Measurements from ENCODE around the gene FYB2.
A peak's percentile ranks its signal among the peaks of the same experiment; 100 is the strongest.

Gene FYB2

DNA sequence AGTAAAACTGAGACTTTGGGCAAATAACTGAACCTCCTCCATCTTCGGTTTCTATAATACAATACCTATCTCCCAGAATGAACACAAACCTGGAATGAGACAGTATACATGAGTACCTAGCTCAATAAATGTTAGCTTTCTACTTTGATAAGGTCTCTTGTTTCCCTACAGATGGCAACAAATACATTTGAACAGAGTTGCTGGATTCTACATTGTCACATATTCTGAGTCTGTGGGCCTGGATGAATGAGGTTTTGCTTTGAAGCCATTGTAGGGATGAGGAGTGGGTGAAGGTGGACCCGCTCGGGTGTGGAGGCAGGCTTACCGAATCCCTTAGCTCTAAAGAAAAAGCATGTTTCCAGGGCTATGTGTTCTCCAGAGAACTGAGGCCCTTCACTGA is 13.9 kb upstream of the FYB2 start:
- DNase-seq, result no peak

DNA sequence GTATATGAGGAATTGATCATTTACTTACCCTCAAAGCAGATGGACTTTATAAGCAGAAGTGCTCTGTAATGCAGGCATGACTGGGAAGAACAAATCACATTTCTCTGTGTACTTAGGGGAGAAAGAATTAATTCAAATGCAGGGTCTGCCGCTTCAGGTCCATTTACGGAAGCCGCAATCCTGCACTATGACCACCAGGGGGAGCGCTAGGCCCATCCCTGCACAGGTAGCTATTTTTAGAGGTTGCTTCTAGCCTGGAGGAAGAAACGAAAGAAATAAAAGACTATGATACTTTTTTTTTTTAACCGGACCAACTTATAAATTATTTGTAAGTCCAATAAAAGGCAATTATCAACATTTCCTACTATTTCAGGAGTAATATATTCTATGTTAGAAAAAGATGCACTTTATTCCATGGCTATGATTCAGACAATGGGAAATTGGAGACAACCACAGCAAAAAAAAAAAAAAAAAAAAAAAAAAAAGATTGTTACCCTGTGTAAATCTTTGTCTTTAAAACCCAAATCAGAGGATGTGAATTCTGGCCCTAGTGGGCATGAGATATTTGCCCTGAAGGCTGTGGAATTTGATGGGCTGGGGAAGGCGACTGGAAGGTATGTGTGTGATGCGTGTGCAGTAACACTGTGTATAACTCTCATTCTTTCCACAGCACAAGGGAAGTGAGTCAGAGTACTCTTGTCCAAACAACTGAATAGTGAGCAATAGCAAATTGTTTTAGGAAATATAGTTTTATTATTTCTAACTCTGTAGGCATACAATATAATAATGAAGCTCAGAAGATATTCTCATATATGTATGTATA is 12.9 kb upstream of the FYB2 start:
- DNase-seq, result peak; percentile 48

DNA sequence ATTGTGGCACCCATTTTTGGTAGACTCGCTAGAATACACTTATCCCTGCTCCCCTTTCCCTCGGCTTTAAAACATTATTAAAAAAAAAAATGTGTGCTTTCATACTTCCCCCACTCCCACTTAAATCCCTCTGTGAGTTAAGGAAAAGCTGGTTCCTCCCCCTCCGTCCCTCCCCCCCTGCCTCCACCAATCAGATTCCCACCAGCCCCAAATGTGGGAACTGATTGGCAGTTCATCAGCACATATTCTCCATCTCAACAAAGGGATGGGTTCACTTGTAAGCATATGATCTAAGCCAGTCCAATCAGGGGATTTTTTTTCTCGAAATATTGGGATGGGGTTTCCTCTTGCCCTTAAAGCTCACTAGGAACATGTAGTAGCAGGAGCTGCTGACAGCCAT is 10.8 kb upstream of the FYB2 start:
- no peak for DNase-seq

DNA sequence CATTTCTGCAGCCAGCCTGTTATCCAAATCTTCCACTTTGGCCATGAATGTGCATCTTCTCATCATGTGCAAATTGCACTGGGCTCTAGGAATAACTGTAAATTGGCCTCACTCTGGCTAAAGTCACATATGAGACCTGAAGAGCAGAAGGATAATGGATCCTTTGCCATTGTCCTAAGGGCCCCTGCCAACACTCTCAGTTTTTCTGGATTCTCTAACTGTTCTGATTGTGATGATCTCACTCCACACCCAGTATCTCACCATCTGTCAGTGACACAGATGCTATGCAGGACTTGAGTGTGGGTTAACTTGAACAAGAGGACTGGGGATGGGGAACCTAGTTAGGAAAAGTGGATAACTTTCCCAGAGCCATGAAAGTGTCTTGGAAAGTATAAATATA is 8.5 kb upstream of the FYB2 start:
- no peak for DNase-seq

DNA sequence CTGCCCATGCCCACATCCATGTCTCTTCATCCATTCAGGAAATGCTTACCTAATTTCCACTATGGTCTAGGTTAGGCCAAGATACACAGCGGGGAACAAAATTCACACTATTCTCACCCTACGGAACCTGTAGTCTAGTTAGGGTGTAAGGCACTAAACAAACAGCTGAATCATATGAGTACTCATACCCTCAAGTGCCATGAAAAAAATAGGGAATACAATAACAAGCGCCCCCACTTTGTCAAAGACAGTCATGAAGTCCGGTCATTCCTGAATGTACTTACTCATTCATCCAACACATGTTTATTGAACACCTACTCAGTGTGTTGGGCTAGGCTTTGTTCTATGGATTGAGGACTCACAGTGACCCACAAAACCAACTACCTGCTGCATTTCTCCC is 6.2 kb upstream of the FYB2 start:
- no peak for DNase-seq

DNA sequence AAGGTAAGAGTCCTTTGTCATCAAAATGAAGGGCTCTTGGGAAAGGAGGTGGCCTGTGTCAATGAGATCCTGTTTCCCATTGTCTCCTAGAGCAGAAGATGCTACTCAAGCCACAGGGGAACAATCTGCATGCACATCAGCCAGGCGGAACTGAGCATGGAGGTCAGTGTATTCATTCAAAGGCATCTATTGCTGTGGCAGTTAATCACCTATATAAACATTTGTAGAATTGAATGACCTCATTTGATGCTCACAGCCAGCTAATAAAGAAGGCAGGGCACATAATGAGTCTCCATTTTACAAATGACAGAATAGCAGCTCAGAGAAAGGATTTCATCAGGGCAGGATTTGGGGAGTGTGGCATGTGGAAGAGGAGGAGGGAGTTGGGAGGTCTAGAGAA is 5.7 kb upstream of the FYB2 start:
- DNase-seq, result no peak

DNA sequence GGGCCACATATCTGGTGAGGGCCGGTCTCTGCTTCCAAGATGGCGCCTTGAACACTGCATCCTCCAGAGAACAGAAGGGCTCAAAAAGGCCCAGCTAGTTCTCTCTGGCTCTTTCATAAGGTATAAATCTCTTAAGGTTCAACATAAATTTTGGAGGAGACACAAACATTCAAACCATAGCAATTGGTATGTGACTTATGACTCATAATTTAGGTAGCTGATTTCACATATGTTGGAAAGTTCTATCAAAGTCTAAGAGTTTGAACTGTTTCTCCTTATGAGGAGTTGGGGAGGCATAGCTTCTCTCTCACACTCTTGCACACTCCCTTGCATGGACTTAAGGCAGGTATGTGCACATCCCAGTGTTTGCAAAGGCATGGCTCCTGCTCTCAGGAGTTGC is 5.1 kb upstream of the FYB2 start:
- no peak for DNase-seq

DNA sequence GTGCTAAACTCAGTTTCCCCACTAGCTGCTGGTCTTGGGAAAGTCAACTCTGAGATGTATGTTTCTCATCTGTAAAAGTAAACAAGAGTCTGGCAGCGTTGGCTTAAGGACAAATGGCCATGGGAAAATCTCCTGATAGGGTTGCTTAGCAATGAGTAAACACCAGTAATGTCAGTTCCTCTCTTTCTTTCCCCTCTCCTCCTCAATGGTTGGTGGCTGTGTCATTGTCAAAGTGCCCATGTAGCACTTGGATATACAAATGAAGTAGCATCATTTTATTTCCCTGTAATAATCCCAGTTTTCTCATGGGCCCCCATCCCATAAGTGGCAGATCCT is 2.2 kb upstream of the FYB2 start:
- no peak for DNase-seq

DNA sequence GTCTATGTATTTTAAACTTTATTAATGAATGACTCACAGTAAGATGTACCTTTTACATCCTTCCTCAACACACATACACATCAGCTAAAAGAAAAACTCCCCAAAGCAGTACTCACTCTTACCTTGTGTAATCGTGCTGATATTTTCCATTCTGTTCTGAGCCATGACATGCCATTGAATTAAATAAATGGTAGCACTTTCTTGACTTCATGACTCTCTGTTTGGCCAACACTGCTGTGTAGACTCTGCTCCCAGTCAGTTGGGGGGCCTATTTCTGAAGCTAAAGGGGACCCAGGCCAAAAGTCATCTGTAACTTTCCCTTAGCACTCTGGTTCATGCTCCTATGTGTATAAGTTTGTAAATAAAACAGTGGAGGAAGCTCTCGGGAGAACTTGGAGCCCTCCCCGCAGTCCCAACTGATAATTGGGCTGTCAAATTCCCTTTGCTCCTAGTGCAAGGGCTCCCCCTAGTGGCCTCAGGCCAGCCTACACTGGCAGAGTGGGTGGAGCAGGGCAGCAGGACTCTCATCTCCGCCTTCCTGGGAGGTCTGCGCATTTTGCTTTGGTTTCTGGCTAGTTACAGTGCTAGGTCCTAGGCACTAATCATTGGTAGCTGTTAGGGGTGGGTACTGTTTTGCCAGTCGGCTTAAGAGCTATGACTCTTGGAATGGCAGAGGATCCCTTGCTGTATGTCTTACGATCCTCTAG is 1.7 kb upstream of the FYB2 start:
- peak; percentile 47 for DNase-seq

DNA sequence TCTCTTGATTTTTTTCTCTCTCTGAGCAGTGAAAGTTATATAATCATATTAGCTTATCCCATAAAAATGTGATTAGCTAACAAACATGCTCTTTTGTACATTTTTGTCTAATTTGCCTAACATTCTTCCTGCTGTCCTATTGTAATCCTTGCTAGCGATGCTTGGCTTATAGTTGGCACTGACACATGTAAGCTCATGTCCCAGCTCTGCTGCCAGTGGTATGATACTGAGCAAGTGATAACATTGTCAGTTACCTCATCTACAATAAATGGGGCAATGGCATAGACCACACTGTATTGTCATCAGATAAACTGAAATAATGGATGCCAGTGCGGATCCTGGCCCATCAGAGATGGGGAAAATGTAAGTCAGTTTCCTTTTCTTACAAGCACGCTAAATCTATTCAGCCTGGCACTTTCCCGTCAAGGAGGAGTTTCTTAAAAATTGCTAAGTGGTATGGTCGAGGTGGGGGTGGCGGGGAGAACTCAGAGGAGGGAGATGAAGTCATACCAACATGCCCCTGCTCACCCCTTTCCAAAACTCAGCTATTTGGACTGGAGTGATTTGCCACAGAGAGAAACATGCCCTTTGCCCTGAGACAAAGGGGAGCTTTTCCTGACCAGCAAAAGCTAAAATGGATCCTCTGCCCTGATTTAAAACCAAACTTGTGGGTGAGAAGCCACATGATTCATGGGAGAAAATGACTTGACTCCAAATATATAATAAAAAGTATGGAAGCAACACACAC is 1.3 kb downstream of the FYB2 start:
- no peak for DNase-seq

DNA sequence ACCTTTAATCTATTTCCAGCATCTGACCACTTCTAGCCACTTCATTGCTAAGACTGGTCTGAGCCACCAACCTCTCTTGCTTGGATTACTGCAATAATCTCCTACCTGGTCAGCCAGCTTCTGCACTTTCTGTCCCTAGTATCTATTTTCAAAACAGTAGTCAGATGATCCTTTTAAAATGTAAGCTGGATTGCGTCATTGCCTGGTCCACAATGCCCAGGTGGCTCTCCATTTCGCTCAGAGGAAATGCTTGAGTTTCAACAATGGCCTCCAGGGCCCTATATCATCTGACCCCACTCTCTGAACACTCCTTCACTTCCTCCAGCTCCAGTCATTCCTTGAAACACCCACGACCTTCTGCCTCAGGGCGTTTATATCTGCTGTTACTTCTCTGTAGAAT is 2.3 kb downstream of the FYB2 start:
- no peak for DNase-seq

DNA sequence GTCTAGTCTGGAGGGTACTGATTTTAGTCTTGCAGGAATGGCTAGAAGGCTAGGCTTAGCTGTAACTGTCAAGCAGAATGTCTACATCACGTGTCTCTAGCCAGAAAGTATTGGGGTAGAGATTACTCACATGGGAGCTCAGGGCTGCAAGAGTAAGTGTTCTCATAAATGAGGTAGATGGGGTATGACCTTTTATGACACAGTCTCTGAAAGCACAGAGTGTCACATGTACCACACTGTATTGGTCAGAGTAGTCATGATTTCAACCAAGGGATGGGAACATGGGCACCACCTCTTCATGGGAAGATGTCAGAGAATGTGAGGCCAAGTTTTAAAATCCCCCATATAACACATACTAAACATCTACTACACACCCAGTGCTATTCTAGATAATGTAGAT is 2.9 kb downstream of the FYB2 start:
- no peak for DNase-seq

DNA sequence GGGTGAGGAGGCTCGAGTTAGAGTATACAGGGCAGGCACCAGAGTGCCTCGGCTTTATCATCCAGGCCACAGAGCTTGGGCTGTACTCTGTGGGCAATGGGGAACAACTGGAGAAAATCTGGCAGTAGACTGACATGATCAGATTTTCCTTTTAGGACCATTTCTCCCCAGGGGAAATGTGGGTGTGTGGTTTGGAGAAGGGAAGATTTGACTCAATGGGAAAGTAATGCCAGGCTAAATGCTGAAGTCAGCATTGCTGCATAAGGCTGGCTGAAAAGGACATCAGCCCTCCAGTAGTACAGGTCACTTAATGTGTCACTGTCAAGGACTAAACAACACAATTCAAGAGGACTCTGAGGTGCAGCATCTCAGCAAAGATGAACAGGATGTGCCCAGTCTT is 5.0 kb downstream of the FYB2 start:
- DNase-seq, result no peak

DNA sequence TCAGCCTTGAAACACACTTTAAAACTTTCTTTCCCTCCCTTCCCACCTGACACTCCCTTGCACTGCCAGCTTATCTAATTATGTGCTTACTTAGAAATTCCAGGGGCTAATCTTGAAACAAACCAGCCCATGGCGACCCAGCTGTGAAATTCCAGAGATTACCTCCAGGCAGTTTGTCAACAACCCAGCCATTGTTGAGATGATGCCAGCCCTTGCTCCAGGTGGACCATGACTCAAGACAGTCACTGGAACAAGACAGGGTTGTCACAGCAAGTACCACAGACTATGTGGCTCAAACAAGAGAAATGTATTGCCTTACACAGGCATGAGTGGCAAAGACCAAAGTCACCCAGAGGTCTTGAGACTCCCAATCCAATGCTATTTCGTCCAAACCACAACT is 7.9 kb downstream of the FYB2 start:
- DNase-seq, result no peak

DNA sequence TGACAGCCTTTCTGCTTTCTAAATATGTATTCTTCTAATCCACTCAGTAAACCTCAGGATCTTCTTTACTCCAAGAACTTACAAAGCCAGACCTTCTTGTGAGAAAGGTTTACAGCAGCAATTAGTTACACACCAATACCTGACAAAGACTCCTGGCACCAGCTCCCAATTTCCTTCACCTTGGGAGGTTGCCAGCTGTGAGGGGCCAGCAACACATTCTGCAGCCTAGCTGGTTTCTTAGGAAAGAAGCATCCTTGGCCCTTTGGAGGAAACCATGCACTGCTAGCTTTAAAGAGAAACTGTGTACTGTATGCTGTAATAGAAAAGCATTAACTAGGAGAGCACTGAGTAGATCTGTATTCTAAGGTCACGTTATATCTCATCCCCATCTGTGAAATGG is 10.8 kb downstream of the FYB2 start:
- DNase-seq, result no peak

DNA sequence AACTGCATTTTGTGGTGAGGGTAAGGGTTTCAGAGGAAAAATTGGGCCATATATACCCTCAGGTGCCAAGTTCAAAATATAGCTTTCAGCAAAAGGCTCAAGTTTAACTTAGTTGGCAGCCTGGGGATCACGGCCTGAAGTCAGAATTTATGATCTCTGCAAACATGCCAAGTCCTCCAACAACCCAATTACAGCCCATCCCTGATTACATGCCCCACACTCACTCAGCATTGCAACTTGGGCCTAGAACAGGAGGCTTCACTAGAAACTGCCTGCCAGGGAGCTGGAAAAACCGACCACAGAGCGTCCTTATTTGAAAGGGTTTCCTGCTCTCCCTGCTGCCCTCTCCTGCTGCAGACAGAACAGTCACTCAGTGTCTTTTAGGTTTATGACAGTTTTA is 12.4 kb downstream of the FYB2 start:
- no peak for DNase-seq

DNA sequence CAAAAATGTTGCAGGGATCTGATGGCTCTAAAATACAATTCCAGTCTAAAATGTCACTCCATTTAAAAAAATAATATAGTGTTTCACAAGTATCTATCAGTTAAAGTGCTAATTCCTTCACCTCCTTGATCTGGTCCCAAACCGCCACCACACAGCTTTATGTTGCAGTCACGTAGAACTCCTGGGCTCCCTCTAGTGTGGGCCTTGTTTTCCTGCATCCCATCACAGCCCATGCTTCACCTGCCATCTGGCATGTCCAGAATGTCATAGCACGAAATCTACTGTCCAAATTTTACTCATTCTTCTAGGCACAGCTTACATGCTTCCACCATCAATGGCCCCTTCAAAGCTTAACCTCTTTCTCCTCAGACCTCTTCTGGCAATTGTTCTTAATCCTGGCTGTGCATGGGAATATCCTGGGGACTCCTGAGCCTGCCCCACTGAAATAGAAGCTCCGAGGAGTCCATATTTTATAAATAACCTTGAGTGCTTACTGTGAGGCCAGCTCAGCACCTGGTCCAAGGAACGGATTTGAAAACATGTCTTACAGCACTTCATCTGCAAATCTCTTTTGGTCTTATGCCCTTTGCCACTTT is 15.5 kb downstream of the FYB2 start:
- no peak for DNase-seq

DNA sequence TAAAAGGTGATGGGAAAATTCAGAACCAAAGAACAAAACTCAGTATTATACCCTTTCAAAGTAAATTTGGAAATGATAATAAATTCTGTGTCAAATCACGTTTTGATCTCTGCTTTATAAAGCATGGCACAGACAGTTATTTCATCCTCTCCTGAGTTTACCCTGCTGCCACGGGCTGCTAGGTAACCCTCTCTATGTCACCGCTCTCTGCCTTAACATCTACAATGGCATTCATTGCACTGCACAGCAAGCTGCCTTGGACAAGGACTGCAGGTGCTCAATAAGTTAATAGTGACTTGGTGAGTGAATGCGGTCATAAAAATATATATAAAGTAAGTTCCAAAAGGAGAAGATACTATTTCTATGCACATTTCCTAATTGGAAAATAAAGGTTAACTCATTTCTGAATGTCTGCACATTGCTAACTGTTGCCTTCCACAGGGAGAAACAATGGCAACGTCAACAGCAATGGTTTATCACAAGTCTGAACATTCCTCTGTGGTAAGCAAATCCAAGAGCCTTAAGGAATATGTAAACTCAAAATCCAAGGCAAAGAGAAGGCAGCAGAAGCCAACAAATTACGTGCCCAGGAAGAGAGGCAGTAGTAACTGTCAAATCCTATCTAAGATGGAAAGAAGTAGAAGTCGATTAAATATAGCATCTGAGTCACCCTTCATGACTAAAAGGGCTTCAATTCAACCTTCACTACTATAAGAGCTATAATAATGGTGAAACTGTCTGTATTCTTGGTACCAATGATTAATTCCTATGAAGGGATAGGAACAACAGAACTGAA is 19.4 kb downstream of the FYB2 start:
- no peak for DNase-seq

DNA sequence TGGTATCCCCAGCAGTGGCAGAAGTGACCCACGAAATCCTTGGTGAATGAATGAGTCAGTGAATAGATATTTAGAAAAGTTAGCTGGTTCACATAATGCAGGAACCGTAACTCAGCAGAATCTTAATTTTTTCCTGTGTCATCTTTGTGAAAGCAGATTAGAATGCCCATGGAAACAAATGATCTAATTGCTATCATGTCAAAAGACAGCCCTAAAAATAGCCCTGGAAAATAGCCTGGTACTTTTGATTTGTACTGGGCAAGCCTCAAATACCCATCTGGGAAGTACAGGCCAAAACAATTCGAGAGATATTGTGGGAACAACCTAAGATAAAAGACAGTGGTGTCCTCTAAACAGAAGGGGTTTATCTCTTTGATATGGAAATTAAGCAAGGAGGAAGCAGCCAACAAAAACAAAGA is 21.1 kb downstream of the FYB2 start:
- no peak for DNase-seq

DNA sequence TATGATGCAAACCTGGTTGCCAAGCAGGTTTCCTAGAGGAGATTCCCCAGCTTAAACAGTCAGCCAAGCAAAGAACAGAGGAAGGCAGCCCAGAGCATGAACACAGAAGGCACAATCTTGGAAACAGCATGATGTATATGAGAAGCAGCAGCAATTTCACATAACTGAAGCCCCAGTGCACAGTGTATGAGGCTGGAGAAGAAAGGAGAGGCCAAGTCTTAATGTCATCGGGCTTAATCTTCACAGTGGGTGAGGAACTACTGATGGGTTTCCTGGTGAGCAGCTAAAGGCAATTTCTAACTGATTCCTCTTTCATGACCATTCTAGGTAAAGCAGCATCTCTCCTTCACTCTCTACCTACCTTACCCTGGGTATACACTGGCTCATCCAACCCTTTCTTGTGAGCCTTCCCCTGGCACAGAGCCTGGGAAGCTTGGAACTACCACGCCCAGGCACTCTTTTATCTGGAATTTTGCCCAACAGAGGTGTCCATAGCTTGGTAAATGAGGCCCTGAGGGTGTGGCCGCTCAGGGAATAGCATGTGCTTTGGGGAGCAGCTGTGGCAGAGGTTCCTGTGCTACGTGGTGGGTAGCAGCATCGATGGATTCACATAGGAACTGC is 22.0 kb downstream of the FYB2 start:
- no peak for DNase-seq

DNA sequence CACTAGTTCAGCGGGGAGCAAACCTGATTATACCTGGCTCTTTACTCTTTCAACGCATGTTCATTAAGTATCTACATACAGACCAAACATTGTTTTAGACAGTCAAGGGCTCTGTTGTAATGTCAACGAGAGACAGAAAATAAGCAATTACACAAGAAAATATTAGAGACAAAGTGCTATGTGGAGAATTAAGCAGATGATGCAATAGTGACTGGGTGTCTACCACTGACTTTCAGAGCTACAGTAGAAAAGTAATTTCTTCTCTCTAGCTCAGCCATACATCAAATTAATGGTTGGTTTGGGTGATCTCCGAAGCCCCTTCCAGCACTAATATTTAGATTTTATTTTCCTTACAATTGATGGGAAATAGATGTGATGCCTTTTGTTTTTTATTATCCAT is 23.3 kb downstream of the FYB2 start:
- DNase-seq, result no peak

DNA sequence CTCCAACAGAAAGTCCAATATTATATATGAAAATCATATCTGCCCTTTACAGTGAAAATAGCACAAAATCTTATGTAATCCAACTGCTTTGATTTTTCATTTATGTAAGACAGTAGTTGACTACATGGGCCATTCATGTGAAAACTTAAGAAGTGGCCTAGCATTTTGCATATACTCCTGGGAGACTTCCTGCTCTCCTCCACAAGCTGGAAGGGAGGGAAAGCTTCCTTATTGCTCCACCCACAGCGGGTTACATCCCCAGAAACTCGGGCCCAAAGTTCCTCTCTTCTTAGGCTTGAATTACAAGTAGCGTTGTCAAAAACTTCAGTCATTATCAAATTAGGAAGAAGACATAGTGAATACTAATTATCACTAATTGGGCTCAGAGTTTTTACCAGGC is 29.2 kb downstream of the FYB2 start:
- DNase-seq, result no peak

Measured in right kidney (tissue), 1 donor.